ENCODE measurements around the gene ULK3.
"Not testable (repeated sequence)": the region's sequence is repeated elsewhere in the genome, so short reads cannot be mapped to it uniquely, and the experiment has no call there.

Gene ULK3

GRCh38 chr15:74842581-74843444, at the start of gene ULK3:
Gene ULK3 (minus strand): TSS chr15:74843156. CDS start chr15:74843105, 51 bp downstream.
- peak; percentile 91 for DNase-seq

GRCh38 chr15:74892313-74892712, 49.4 kb upstream of the ULK3 start:
- DNase-seq, result no peak

- no peak for DNase-seq
Measured at GRCh38 chr15:74891469-74891868, 48.5 kb upstream of the ULK3 start.

GRCh38 chr15:74890665-74890960, 47.7 kb upstream of the ULK3 start:
- no peak for DNase-seq

- DNase-seq, result peak; percentile 81
Measured at GRCh38 chr15:74889883-74890664, 47.1 kb upstream of the ULK3 start, which contains the start of gene MPI. Gene MPI (plus strand): TSS chr15:74890042. CDS start chr15:74890074, 32 bp downstream.

GRCh38 chr15:74889390-74889882, 46.5 kb upstream of the ULK3 start:
- no peak for DNase-seq

- no peak for DNase-seq
Measured at GRCh38 chr15:74888716-74889115, 45.8 kb upstream of the ULK3 start.

GRCh38 chr15:74887537-74888193, 44.7 kb upstream of the ULK3 start:
- DNase-seq, result not testable (repeated sequence)

- no peak for DNase-seq
Measured at GRCh38 chr15:74885461-74885860, 42.5 kb upstream of the ULK3 start.

GRCh38 chr15:74884428-74885223, 41.7 kb upstream of the ULK3 start:
- DNase-seq, result no peak

- no peak for DNase-seq
Measured at GRCh38 chr15:74882528-74882927, 39.6 kb upstream of the ULK3 start.

GRCh38 chr15:74878273-74878672, 35.3 kb upstream of the ULK3 start:
- no peak for DNase-seq

GRCh38 chr15:74873756-74874424, 30.9 kb upstream of the ULK3 start:
- DNase-seq, result no peak

- peak; percentile 86 for DNase-seq
Measured at GRCh38 chr15:74873036-74873755, 30.2 kb upstream of the ULK3 start, which contains the start of gene SCAMP2. Gene SCAMP2 (minus strand): TSS chr15:74873365. CDS start chr15:74873255, 110 bp downstream.

GRCh38 chr15:74872702-74873035, 29.7 kb upstream of the ULK3 start:
- no peak for DNase-seq

GRCh38 chr15:74870436-74871215, 27.7 kb upstream of the ULK3 start:
- DNase-seq, result no peak

GRCh38 chr15:74869726-74870407, 26.9 kb upstream of the ULK3 start:
- DNase-seq, result no peak

GRCh38 chr15:74869372-74869725, 26.4 kb upstream of the ULK3 start:
- no peak for DNase-seq

- no peak for DNase-seq
Measured at GRCh38 chr15:74868059-74868458, 25.1 kb upstream of the ULK3 start.
